ENCODE data around the gene DYNC1H1.

DNA sequence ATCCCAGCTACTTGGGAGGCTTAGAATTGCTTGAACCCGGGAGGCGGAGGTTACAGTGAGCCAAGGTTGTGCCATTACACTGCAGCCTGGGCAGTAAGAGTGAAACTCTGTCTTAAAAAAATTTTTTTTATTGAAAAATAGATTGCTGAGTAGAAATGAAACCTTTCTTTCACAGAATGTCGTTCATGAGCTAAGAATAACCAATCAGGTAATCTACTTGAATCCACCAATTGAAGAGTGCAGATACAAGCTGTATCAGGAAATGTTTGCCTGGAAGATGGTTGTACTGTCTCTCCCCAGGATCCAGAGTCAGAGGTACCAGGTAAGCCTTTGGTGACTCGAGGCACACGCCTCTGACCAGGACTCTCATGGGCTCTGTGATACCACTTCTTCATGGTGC, 27.0 kb downstream of the DYNC1H1 start:
- TF ChIP-seq EZH2 (IDR thresholded peaks at IDR 0.05; ENCODE audit: borderline replicate concordance) (no peak), EZH2phosphoT487 (IDR thresholded peaks at IDR 0.05; ENCODE audit: low read depth, severe bottlenecking, unreplicated experiment) (no peak)
- TF ChIP-seq, protein P1, sequence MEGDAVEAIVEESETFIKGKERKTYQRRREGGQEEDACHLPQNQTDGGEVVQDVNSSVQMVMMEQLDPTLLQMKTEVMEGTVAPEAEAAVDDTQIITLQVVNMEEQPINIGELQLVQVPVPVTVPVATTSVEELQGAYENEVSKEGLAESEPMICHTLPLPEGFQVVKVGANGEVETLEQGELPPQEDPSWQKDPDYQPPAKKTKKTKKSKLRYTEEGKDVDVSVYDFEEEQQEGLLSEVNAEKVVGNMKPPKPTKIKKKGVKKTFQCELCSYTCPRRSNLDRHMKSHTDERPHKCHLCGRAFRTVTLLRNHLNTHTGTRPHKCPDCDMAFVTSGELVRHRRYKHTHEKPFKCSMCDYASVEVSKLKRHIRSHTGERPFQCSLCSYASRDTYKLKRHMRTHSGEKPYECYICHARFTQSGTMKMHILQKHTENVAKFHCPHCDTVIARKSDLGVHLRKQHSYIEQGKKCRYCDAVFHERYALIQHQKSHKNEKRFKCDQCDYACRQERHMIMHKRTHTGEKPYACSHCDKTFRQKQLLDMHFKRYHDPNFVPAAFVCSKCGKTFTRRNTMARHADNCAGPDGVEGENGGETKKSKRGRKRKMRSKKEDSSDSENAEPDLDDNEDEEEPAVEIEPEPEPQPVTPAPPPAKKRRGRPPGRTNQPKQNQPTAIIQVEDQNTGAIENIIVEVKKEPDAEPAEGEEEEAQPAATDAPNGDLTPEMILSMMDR (IDR thresholded peaks at IDR 0.05; ENCODE audit: poor library complexity): no peak

Data from hepatocyte (in vitro differentiated cells).